ENCODE measurements around the gene TMEM147. TPM values are rescaled to one million over a fixed set of nuclear protein-coding genes. Genes with fewer than 3 reads are reported as not detected.

The TMEM147 gene
- total RNA-seq, 4 donors from 2014 or later = 47.3 to 109 (median 91.6) TPM

GRCh38 chr19:35534803-35535480 is 10.5 kb upstream of the TMEM147 start:
- Histone ChIP-seq H3K4me1 (peaks cover 7 to 11% (median 9%) of the 10 kb centered on the region in 4 donors), H3K9me3 (no peaks in the 10 kb centered on the region), H3K27me3 (peaks cover 0 to 61% (median 24%) of the 10 kb centered on the region in 4 donors), H3K27ac (replicated peaks in 1 of 4) (no peak overlapping the region), H3K4me3 (no peak overlapping the region), H3K36me3 (no peaks in the 10 kb centered on the region)
- DNase-seq (ENCODE audit: extremely low spot score) = no peak
- 63% methylated on average over 10 of the region's 10 CpGs for WGBS
- intact Hi-C loops (cut with DNase I) = no loop called here
- TF ChIP-seq EP300 (IDR thresholded peaks at IDR 0.05) (no peak), POLR2A (IDR thresholded peaks at IDR 0.05; ENCODE audit: low read depth) (no peak), POLR2AphosphoS5 (IDR thresholded peaks at IDR 0.05) (no peak)
- TF ChIP-seq, protein P1, sequence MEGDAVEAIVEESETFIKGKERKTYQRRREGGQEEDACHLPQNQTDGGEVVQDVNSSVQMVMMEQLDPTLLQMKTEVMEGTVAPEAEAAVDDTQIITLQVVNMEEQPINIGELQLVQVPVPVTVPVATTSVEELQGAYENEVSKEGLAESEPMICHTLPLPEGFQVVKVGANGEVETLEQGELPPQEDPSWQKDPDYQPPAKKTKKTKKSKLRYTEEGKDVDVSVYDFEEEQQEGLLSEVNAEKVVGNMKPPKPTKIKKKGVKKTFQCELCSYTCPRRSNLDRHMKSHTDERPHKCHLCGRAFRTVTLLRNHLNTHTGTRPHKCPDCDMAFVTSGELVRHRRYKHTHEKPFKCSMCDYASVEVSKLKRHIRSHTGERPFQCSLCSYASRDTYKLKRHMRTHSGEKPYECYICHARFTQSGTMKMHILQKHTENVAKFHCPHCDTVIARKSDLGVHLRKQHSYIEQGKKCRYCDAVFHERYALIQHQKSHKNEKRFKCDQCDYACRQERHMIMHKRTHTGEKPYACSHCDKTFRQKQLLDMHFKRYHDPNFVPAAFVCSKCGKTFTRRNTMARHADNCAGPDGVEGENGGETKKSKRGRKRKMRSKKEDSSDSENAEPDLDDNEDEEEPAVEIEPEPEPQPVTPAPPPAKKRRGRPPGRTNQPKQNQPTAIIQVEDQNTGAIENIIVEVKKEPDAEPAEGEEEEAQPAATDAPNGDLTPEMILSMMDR (IDR thresholded peaks at IDR 0.05) = no peak

DNA sequence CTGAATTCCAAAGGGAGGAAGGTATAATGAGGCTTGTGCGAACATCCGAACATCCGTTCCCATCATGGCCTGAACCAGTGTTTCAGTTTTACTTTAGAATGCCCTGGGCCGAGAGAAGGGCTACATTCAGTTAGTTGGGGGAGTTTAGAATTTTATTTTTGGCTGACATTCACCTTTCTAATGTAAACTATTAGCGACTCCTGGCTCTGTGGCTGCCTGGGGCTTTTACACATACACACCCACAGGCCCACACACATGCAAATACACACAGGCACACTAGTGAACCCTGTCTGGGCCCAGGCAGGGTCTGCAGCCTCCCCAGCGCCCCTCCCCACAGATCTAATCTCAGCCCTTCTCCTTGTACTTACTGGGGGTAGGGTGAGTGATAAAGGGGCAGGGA is 6.1 kb upstream of the TMEM147 start:
- peaks cover under 1 to 5% (median 4%) of the 10 kb centered on the region in 4 donors for H3K4me1 ChIP-seq
- intact Hi-C loops (cut with DNase I) = no loop called here
- TF ChIP-seq POLR2AphosphoS5 (IDR thresholded peaks at IDR 0.05) (no peak), POLR2A (IDR thresholded peaks at IDR 0.05; ENCODE audit: low read depth) (no peak), EP300 (IDR thresholded peaks at IDR 0.05) (no peak)
- TF ChIP-seq, protein P1 (IDR thresholded peaks at IDR 0.05) = no peak
- H3K36me3 ChIP-seq = peaks cover 0 to 9% (median 0%) of the 10 kb centered on the region in 4 donors
- H3K4me3 ChIP-seq = no peak overlapping the region
- no peaks in the 10 kb centered on the region for H3K9me3 ChIP-seq
- no peak overlapping the region for H3K27ac ChIP-seq (replicated peaks in 1 of 4)
- H3K27me3 ChIP-seq = peaks cover 0 to 18% (median 2%) of the 10 kb centered on the region in 4 donors
- WGBS = 65% methylated on average over 6 of the region's 6 CpGs
- DNase-seq (ENCODE audit: extremely low spot score) = no peak

GRCh38 chr19:35539850-35540249 is 5.6 kb upstream of the TMEM147 start:
- TF ChIP-seq EP300 (IDR thresholded peaks at IDR 0.05) = no peak
- no peak for TF ChIP-seq POLR2AphosphoS5 (IDR thresholded peaks at IDR 0.05)
- TF ChIP-seq, protein P1 (IDR thresholded peaks at IDR 0.05) = no peak
- no peak for TF ChIP-seq POLR2A (IDR thresholded peaks at IDR 0.05; ENCODE audit: low read depth)
- Histone ChIP-seq H3K36me3 (peaks cover 0 to 9% (median 0%) of the 10 kb centered on the region in 4 donors), H3K4me3 (no peak overlapping the region), H3K27me3 (peaks cover 0 to 12% (median 0%) of the 10 kb centered on the region in 4 donors), H3K9me3 (no peaks in the 10 kb centered on the region), H3K27ac (replicated peaks in 1 of 4) (no peak overlapping the region), H3K4me1 (peaks cover 6 to 11% (median 9%) of the 10 kb centered on the region in 4 donors)
- WGBS = 85% methylated on average over 8 of the region's 12 CpGs
- intact Hi-C loops (cut with DNase I) = no loop called here
- DNase-seq (ENCODE audit: extremely low spot score) = no peak

- Histone ChIP-seq H3K36me3 (peaks cover 0 to 9% (median 0%) of the 10 kb centered on the region in 4 donors), H3K4me3 (no peak overlapping the region), H3K9me3 (no peaks in the 10 kb centered on the region), H3K27ac (replicated peaks in 1 of 4) (no peak overlapping the region), H3K27me3 (peaks cover 0 to 10% (median 0%) of the 10 kb centered on the region in 4 donors), H3K4me1 (peaks cover 7 to 14% (median 10%) of the 10 kb centered on the region in 4 donors)
- no peak for DNase-seq (ENCODE audit: extremely low spot score)
- intact Hi-C loops (cut with DNase I) = no loop called here
- TF ChIP-seq EP300 (IDR thresholded peaks at IDR 0.05) = no peak
- TF ChIP-seq, protein P1 (IDR thresholded peaks at IDR 0.05) = no peak
- TF ChIP-seq POLR2A (IDR thresholded peaks at IDR 0.05; ENCODE audit: low read depth) = no peak
- no peak for TF ChIP-seq POLR2AphosphoS5 (IDR thresholded peaks at IDR 0.05)
- WGBS = 78% methylated on average over 6 of the region's 7 CpGs
These were observed 5.0 kb upstream of the TMEM147 start for GRCh38 chr19:35540356-35540927.
